GM12878 (cell line): ENCODE measurements around the gene AJM1. TPM values are rescaled to one million over a fixed set of nuclear protein-coding genes. Genes with fewer than 3 reads are reported as not detected.
A peak's percentile ranks its signal among the peaks of the same experiment; 100 is the strongest.

Experiments
- BCL11A ChIP-seq: IDR thresholded peaks from 2 replicates; pipeline ENCODE4 v1.6.1; 2011; ENCODE audit warnings: low read depth, low read length
- CHD4 ChIP-seq: fragments of 200-600 bp; sonication (generic); IDR thresholded peaks from 2 replicates; pipeline ENCODE4 v1.6.1; 2016; ENCODE audit warnings: mild to moderate bottlenecking
- CUX1 ChIP-seq: IDR thresholded peaks from 2 replicates; pipeline ENCODE4 v1.6.1; 2012; ENCODE audit warnings: improper control_type of control experiment, low read depth, low read length; ENCODE audit not compliant: insufficient replicate concordance
- EED ChIP-seq: sonication (generic); IDR thresholded peaks from 2 replicates; pipeline ENCODE4 v1.6.1; 2016; ENCODE audit warnings: antibody characterized with exemption, low read depth
- HDAC6 ChIP-seq: fragments of 200-600 bp; sonication (generic); IDR thresholded peaks from one replicate; pipeline ENCODE4 v1.8.0; 2017; ENCODE audit warnings: antibody characterized with exemption; ENCODE audit not compliant: unreplicated experiment
- IKZF1 ChIP-seq: fragments of 450-650 bp; conservative IDR thresholded peaks from 2 replicates; pipeline ENCODE4 v1.6.1; 2017; ENCODE audit warnings: antibody characterized with exemption, mild to moderate bottlenecking
- MAX ChIP-seq: IDR thresholded peaks from 2 replicates; pipeline ENCODE4 v1.6.1; 2012; ENCODE audit warnings: low read depth, low read length, improper control_type of control experiment
- MEF2B ChIP-seq: fragments of 450-650 bp; IDR thresholded peaks from 2 replicates; pipeline ENCODE4 v1.6.1; 2018; ENCODE audit warnings: mild to moderate bottlenecking, moderate library complexity; ENCODE audit not compliant: partially characterized antibody, poor library complexity, severe bottlenecking
- PML ChIP-seq: IDR thresholded peaks from 2 replicates; pipeline ENCODE4 v1.6.1; 2012; ENCODE audit warnings: low read length, inconsistent platforms
- POLR2A ChIP-seq: IDR thresholded peaks from 2 replicates; pipeline ENCODE4 v1.6.1; 2011; ENCODE audit warnings: low read depth, mild to moderate bottlenecking, low read length
- RB1 ChIP-seq: fragments of 450-650 bp; formaldehyde crosslinking; IDR thresholded peaks from 2 replicates; pipeline ENCODE4 v1.6.1; 2017; ENCODE audit warnings: mild to moderate bottlenecking, borderline replicate concordance
- RBBP5 ChIP-seq: fragments of 200-600 bp; sonication (generic); conservative IDR thresholded peaks from 2 replicates; pipeline ENCODE4 v1.6.1; 2016
- SMC3 ChIP-seq: IDR thresholded peaks from 2 replicates; pipeline ENCODE4 v1.6.1; 2011; ENCODE audit warnings: low read length, improper control_type of control experiment, borderline replicate concordance
- SPI1 ChIP-seq: IDR thresholded peaks from 2 replicates; pipeline ENCODE4 v1.6.1; 2011; ENCODE audit warnings: low read depth, mild to moderate bottlenecking, low read length, moderate library complexity, borderline replicate concordance; ENCODE audit not compliant: insufficient read depth
- STAT1 ChIP-seq: fragments of 450-650 bp; conservative IDR thresholded peaks from 2 replicates; pipeline ENCODE4 v1.6.1; 2014; ENCODE audit warnings: antibody characterized with exemption, mild to moderate bottlenecking
- WRNIP1 ChIP-seq: IDR thresholded peaks from 2 replicates; pipeline ENCODE4 v1.6.1; 2011; ENCODE audit warnings: low read depth, low read length, improper control_type of control experiment, borderline replicate concordance
- ZBTB40 ChIP-seq: fragments of 450-650 bp; IDR thresholded peaks from 2 replicates; pipeline ENCODE4 v1.6.1; 2016; ENCODE audit warnings: mild to moderate bottlenecking, moderate library complexity, borderline replicate concordance
- ZNF207 ChIP-seq: fragments of 450-650 bp; IDR thresholded peaks from 2 replicates; pipeline ENCODE4 v1.6.1; 2014; ENCODE audit warnings: antibody characterized with exemption, mild to moderate bottlenecking, borderline replicate concordance
- polyA plus RNA-seq, 11 experiments: library from polyadenylated mRNA; depleted of rRNA in 4 of 11; unstranded in 6 of 11; stranded (reverse) in 5 of 11; fragments of >200 nt; fragmentation: Nextera tagmentation in 4 of 11; fragmentation: Illumina TruSeq in 1 of 11; extraction: Ambion mirVana in 4 of 11; extraction: Trizol in 1 of 11; gene quantifications; 1 replicate in 1 of 11; 2 replicates in 10 of 11; pipeline versions ENCODE4 v1.2.1 to v1.2.3, GENCODE V29; 2011 to 2016; ENCODE audit warnings: inconsistent platforms in 2 of 11, missing spikeins in 2 of 11, low read depth in 1 of 11
- total RNA-seq, 4 experiments: library from RNA; depleted of rRNA in 3 of 4; stranded (reverse); fragments of >200 nt in 3 of 4; fragmentation: Illumina TruSeq in 1 of 4; extraction: Trizol in 1 of 4; gene quantifications; 2 replicates each; pipeline versions ENCODE4 v1.2.1 to v1.2.3, GENCODE V29; 2013 to 2021

The AJM1 gene
- total and polyA plus RNA-seq, 10 of the 15 experiments (the other 5 are each of a cell fraction or from before 2014, with no cell fraction given), result 0.06 to 2.5 (median 1.0) TPM; not detected in 2

GRCh38 chr9:136885950-136886578, 43.8 kb downstream of the AJM1 start, which contains the start of gene TRAF2 (continued):
- TF ChIP-seq ZBTB40 (no peak; the same call in 1 of the 2 replicates), BCL11A (no peak), WRNIP1 (no peak), RB1 (peak; percentile 82; the same call in 1 of the 2 replicates), RBBP5 (no peak), MEF2B (no peak), ZNF207 (0 out of 2 replicates have a peak, but pooled peaks have one; percentile 23), EED (no peak), IKZF1 (peak; percentile 53), SPI1 (no peak), CUX1 (no peak), CHD4 (no peak), HDAC6 (peak; percentile 67), MAX (peak; percentile 68), STAT1 (no peak), SMC3 (no peak), PML (no peak), POLR2A (peak; percentile 90)
